GM20000 (cell line): ENCODE data around the gene TESK1.
A peak's percentile ranks its signal among the peaks of the same experiment; 100 is the strongest.

Experiments used
- DNase-seq: peaks from one replicate; pipeline ENCODE4 v3.0.0; 2012; ENCODE audit warnings: low spot score
- CTCF ChIP-seq: IDR thresholded peaks from 2 replicates; pipeline ENCODE4 v1.5.1; 2012; ENCODE audit warnings: mild to moderate bottlenecking, control low read depth; ENCODE audit errors: extremely low read depth, missing control alignments

Gene TESK1

GRCh38 chr9:35657546-35658136 is 52.6 kb downstream of the TESK1 start, which contains the start of gene RMRP:
TSS of gene RMRP (minus strand) at chr9:35658019.
- DNase-seq = peak; percentile 91
- TF ChIP-seq CTCF = no peak

GRCh38 chr9:35658137-35658967 is 53.3 kb downstream of the TESK1 start, which contains the start of gene CCDC107:
TSS of gene CCDC107 (plus strand) at chr9:35658292. CDS start at chr9:35658380, 88 bp downstream.
- TF ChIP-seq CTCF = peak; percentile 70
- peak; percentile 97 for DNase-seq

GRCh38 chr9:35658968-35659220 is 53.8 kb downstream of the TESK1 start:
- no peak for DNase-seq
- TF ChIP-seq CTCF = no peak

GRCh38 chr9:35659340-35659739 is 54.3 kb downstream of the TESK1 start:
- TF ChIP-seq CTCF = no peak
- DNase-seq = no peak
